ENCODE results near the gene AKAP5.
A peak's percentile ranks its signal among the peaks of the same experiment; 100 is the strongest.

Gene AKAP5

DNA sequence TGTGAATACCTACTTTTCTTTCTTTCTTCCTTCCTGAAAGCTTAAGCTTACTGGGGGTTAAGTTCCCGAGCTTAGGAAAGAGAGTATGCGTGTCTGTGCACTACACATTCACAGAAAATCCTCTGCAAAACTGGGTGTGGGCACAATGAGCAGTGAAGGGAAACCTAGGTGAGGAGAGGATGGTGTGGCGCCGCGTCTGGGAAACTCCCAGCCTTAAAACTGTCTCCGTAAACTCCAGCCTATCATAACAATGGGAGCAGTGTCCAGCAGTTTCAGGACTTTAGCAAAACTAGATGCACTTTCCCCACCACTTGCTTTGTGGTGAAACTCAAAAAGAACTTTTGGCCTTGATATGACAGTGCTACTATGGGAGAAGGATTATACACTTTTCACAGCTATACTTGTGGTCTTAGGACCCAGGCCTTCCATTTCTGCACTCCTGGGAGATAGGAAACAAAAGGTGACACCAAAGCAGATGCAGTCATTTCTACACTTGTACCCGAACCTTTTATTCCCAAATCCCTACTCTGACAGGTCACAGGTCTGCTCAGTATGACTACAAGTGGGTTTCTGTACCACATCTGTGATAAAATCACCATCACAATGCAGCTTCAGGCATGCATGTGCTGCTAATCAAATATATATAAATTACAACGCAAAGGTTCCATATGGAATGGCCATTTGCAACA lies 10.4 kb downstream of the AKAP5 start:
- in situ Hi-C loops (cut with MboI; ENCODE audit: low pct_unique_long_range_greater_than_20kb, low sequenced_read_pairs, unreplicated experiment), result no loop called here
- TF ChIP-seq, protein P1, sequence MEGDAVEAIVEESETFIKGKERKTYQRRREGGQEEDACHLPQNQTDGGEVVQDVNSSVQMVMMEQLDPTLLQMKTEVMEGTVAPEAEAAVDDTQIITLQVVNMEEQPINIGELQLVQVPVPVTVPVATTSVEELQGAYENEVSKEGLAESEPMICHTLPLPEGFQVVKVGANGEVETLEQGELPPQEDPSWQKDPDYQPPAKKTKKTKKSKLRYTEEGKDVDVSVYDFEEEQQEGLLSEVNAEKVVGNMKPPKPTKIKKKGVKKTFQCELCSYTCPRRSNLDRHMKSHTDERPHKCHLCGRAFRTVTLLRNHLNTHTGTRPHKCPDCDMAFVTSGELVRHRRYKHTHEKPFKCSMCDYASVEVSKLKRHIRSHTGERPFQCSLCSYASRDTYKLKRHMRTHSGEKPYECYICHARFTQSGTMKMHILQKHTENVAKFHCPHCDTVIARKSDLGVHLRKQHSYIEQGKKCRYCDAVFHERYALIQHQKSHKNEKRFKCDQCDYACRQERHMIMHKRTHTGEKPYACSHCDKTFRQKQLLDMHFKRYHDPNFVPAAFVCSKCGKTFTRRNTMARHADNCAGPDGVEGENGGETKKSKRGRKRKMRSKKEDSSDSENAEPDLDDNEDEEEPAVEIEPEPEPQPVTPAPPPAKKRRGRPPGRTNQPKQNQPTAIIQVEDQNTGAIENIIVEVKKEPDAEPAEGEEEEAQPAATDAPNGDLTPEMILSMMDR (IDR thresholded peaks at IDR 0.05; ENCODE audit: extremely low read depth, insufficient read depth, missing control alignments), result no peak

DNA sequence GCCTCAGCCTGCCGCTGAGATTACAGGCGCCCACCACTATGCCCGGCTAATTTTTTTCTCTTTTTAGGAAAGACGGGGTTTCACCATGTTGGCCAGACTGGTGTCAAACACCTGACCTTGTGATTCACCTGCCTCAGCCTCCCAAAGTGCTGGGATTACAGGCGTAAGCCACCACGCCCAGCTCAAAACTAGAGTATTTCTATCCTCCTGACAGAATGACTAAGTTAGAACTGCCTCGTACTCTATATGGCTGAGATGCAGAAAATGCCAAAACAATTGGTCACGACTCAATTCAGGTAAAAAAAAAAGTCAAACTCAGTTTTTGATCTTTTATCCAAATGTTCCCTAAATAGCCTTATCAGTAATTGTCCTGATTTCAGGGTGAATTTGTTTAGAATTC lies 11.1 kb downstream of the AKAP5 start:
- TF ChIP-seq, protein P1 (IDR thresholded peaks at IDR 0.05; ENCODE audit: extremely low read depth, insufficient read depth, missing control alignments), result no peak
- in situ Hi-C loops (cut with MboI; ENCODE audit: low pct_unique_long_range_greater_than_20kb, low sequenced_read_pairs, unreplicated experiment), result no loop called here
- DNase-seq (ENCODE audit: low spot score), result no peak

More for the DNA sequence above, 10.4 kb downstream of the AKAP5 start:
- DNase-seq (ENCODE audit: low spot score), result no peak

DNA sequence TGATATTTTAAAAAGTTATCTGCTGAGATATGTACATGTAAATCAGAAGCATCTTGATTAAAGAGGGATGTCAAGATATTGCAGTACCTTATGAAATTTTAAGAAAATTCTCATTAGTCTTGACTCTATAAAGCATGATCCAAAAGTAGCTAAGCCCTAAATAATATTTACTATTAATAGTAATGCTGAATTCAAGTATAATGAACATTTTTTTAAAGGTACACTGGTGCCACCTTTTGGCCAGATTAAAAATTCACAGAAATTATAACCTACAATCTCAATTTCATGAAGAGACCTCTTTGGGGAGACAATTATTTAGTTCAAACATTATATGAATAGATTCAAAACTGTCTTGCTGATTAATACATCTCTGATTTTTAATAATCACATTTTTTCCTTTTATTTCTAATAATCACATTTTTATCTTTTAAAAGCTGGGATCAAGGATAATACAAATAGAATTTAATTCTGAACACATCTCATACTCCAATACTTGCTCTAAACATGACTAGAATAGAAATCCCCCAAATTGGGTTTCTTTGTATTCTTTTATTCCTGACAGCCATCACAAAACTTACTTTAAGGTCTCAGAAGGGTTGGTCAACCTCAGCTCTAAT lies 13.4 kb downstream of the AKAP5 start:
- peak; percentile 32 for DNase-seq (ENCODE audit: low spot score)
- in situ Hi-C loops (cut with MboI; ENCODE audit: low pct_unique_long_range_greater_than_20kb, low sequenced_read_pairs, unreplicated experiment), result no loop called here
- TF ChIP-seq, protein P1 (IDR thresholded peaks at IDR 0.05; ENCODE audit: extremely low read depth, insufficient read depth, missing control alignments), result peak; percentile 38

DNA sequence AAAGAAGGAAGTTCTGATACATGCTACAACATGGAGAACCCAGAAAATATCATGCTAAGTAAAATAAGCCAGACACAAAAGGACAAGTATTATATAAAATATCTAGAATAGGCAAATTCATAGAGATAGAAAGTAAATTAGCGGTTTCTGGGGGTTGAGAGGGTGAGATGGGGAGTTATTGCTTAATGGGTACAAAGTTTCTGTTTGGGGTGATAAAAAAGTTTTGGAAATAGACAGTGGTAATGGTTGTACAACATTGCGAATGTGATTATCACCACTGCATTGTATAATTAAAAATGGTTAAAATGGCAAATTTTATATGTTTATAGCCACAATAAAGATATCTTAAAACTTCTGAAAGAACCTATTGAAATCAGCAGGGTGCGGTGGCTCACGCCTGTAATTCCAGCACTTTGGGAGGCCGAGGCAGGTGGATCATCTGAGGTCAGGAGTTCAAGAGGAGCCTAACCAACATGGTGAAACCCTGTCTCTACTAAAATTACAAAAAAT lies 23.3 kb downstream of the AKAP5 start:
- TF ChIP-seq, protein P1 (IDR thresholded peaks at IDR 0.05; ENCODE audit: extremely low read depth, insufficient read depth, missing control alignments), result no peak
- DNase-seq (ENCODE audit: low spot score), result no peak
- in situ Hi-C loops (cut with MboI; ENCODE audit: low pct_unique_long_range_greater_than_20kb, low sequenced_read_pairs, unreplicated experiment), result no loop called here

DNA sequence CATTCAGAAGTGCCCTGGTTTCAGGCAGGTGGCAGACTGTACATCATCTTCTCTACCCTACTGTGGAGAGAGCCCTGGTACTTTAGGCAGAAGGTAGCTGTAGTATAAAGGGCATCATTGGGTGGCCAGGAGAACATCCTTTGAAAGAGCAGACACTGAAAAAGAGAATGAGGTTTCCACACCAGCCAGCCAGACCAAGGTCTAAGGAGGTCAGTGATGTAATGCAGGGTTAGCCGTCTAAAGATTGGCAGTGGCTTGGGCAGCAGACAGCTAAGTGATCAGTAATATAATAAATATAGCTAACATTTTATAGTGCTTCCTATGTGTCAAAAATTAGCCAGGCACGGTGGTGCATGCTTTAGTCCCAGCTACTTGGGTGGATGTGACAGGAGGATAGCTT lies 26.3 kb downstream of the AKAP5 start:
- in situ Hi-C loops (cut with MboI; ENCODE audit: low pct_unique_long_range_greater_than_20kb, low sequenced_read_pairs, unreplicated experiment), result loop anchor here (10.0 kb wide), 1 partner anchor 147 kb away; no protein-coding TSS in a partner anchor
- TF ChIP-seq, protein P1 (IDR thresholded peaks at IDR 0.05; ENCODE audit: extremely low read depth, insufficient read depth, missing control alignments), result no peak
- no peak for DNase-seq (ENCODE audit: low spot score)

DNA sequence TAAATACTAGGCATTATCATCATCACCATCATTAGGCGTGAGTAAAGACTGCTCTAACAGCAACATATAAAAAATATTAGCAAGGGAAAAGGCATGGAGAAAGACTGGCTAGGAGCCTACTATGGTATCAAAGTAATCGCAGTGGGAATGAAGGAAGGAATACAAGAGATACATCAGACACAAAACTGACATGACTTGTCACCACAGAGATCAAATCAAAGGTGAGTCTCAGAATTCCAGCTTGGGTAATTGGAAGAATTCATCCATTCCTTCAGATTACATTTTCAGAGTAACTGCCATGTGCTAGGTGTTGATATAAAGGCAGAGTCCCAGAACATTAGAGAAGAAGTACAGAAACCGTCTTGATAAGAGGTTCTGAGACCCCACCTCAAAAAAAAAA lies 28.2 kb downstream of the AKAP5 start:
- TF ChIP-seq, protein P1 (IDR thresholded peaks at IDR 0.05; ENCODE audit: extremely low read depth, insufficient read depth, missing control alignments), result no peak
- in situ Hi-C loops (cut with MboI; ENCODE audit: low pct_unique_long_range_greater_than_20kb, low sequenced_read_pairs, unreplicated experiment), result loop anchor here (10.0 kb wide), 1 partner anchor 149 kb away; no protein-coding TSS in a partner anchor
- no peak for DNase-seq (ENCODE audit: low spot score)

All from GM13977 (cell line).